CMK (cell line): ENCODE results near the gene PRSS3.
"Not testable (repeated sequence)": the region's sequence is repeated elsewhere in the genome, so short reads cannot be mapped to it uniquely, and the experiment has no call there.

Experiments used
- DNase-seq: peaks from one replicate; pipeline ENCODE4 v3.0.0-alpha.2; 2010; ENCODE audit warnings: low read depth

PRSS3 gene

GRCh38 chr9:33817327-33818166 lies 22.2 kb downstream of the PRSS3 start:
- peak; percentile 67 for DNase-seq

- no peak for DNase-seq
These were observed 22.9 kb downstream of the PRSS3 start for GRCh38 chr9:33818167-33818846.

GRCh38 chr9:33818847-33819500 lies 23.6 kb downstream of the PRSS3 start:
- DNase-seq = no peak

GRCh38 chr9:33820231-33820745 lies 24.9 kb downstream of the PRSS3 start:
- no peak for DNase-seq

GRCh38 chr9:33823801-33824200 lies 28.4 kb downstream of the PRSS3 start:
- no peak for DNase-seq

- not testable (repeated sequence) for DNase-seq
These were observed 31.9 kb downstream of the PRSS3 start for GRCh38 chr9:33827285-33827684.

- not testable (repeated sequence) for DNase-seq
These were observed 34.4 kb downstream of the PRSS3 start for GRCh38 chr9:33829641-33830230.

GRCh38 chr9:33835625-33836260 lies 40.4 kb downstream of the PRSS3 start:
- DNase-seq = no peak

- not testable (repeated sequence) for DNase-seq
These were observed 40.9 kb downstream of the PRSS3 start for GRCh38 chr9:33836261-33836660.

GRCh38 chr9:33837138-33837537 lies 41.8 kb downstream of the PRSS3 start:
- no peak for DNase-seq

- DNase-seq = no peak
These were observed 45.0 kb downstream of the PRSS3 start for GRCh38 chr9:33840381-33840780.

GRCh38 chr9:33843312-33843961 lies 48.1 kb downstream of the PRSS3 start:
- no peak for DNase-seq

- no peak for DNase-seq
These were observed 50.9 kb downstream of the PRSS3 start for GRCh38 chr9:33846231-33846630.

GRCh38 chr9:33847894-33848205 lies 52.5 kb downstream of the PRSS3 start:
- DNase-seq = not testable (repeated sequence)
